IPS-11a (cell line): ENCODE measurements around the gene EEFSEC.

Experiments
- H3K4me3 ChIP-seq: one replicate; pipeline ENCODE4 v1.5.1; 2013; ENCODE audit warnings: low read depth, low read length, control low read depth

The EEFSEC gene

GRCh38 chr3:128153156-128154041, at the start of gene EEFSEC:
Gene EEFSEC (plus strand): TSS chr3:128153481. CDS start chr3:128153508, 27 bp downstream.
- peak within 1 kb of the TSS; percentile 89 for H3K4me3 ChIP-seq

GRCh38 chr3:128107834-128108233, 45.4 kb upstream of the EEFSEC start:
- H3K4me3 ChIP-seq: no peak overlapping the region

GRCh38 chr3:128111147-128111546, 42.1 kb upstream of the EEFSEC start:
- no peak overlapping the region for H3K4me3 ChIP-seq

GRCh38 chr3:128112357-128112968, 40.8 kb upstream of the EEFSEC start:
- no peak overlapping the region for H3K4me3 ChIP-seq

GRCh38 chr3:128113817-128114794, 39.2 kb upstream of the EEFSEC start:
- H3K4me3 ChIP-seq: no peak overlapping the region

- no peak overlapping the region for H3K4me3 ChIP-seq
These were observed 31.3 kb upstream of the EEFSEC start for GRCh38 chr3:128122013-128122412.

GRCh38 chr3:128123156-128123537, 30.1 kb upstream of the EEFSEC start:
- H3K4me3 ChIP-seq: peak overlapping the region; percentile 98

- H3K4me3 ChIP-seq: peak within 1 kb of the TSS; percentile 98
These were observed 29.5 kb upstream of the EEFSEC start, which contains the start of gene RUVBL1 for GRCh38 chr3:128123538-128124368. Gene RUVBL1 (minus strand): TSS chr3:128123812. CDS start chr3:128123724, 88 bp downstream.

GRCh38 chr3:128127236-128127635, 26.0 kb upstream of the EEFSEC start:
- H3K4me3 ChIP-seq: no peak overlapping the region

GRCh38 chr3:128128251-128128650, 25.0 kb upstream of the EEFSEC start:
- H3K4me3 ChIP-seq: no peak overlapping the region

GRCh38 chr3:128131897-128132646, 21.2 kb upstream of the EEFSEC start:
- H3K4me3 ChIP-seq: no peak overlapping the region

GRCh38 chr3:128133273-128133883, 19.9 kb upstream of the EEFSEC start:
- no peak overlapping the region for H3K4me3 ChIP-seq

- H3K4me3 ChIP-seq: no peak overlapping the region
These were observed 9.8 kb upstream of the EEFSEC start for GRCh38 chr3:128143496-128143895.

GRCh38 chr3:128144512-128145187, 8.6 kb upstream of the EEFSEC start:
- no peak overlapping the region for H3K4me3 ChIP-seq

- H3K4me3 ChIP-seq: no peak overlapping the region
These were observed 8.0 kb upstream of the EEFSEC start for GRCh38 chr3:128145279-128145678.

GRCh38 chr3:128146201-128146600, 7.1 kb upstream of the EEFSEC start:
- H3K4me3 ChIP-seq: no peak overlapping the region

GRCh38 chr3:128149650-128150049, 3.6 kb upstream of the EEFSEC start:
- H3K4me3 ChIP-seq: no peak overlapping the region

GRCh38 chr3:128151758-128152274, 1.5 kb upstream of the EEFSEC start:
- H3K4me3 ChIP-seq: no peak overlapping the region
